Activated CD4-positive, alpha-beta T cell treated with anti-CD3 and anti-CD28 coated beads for 36 hours (primary cell): ENCODE data around the gene PRSS53. TPM values are rescaled to one million over a fixed set of nuclear protein-coding genes. Genes with fewer than 3 reads are reported as not detected.
"Not testable (repeated sequence)": the region's sequence is repeated elsewhere in the genome, so short reads cannot be mapped to it uniquely, and the experiment has no call there.

ENCODE experiments used
- ATAC-seq: fragments of 200-7000 bp; cut with Tn5 transposase; one replicate; pipeline ENCODE4 v1.10.0; 2021; ENCODE audit warnings: mild to moderate bottlenecking, moderate library complexity
- CTCF ChIA-PET: fragments of 350-600 bp; sonication (Branson Sonifier 250); formaldehyde crosslinking; loops from one replicate; lab custom pipeline; 2021; ENCODE audit warnings: antibody characterized with exemption; lab: Charles Lee
- POLR2A ChIA-PET: fragments of 350-600 bp; sonication (Branson Sonifier 250); formaldehyde crosslinking; loops from one replicate; lab custom pipeline; 2021; ENCODE audit warnings: antibody characterized with exemption, inconsistent platforms; lab: Charles Lee
- DNase-seq: peaks from one replicate; pipeline ENCODE4 v3.0.0-alpha.2; 2020
- H3K27ac Mint-ChIP-seq: one replicate; pipeline ENCODE4 v1.8.0; 2021; ENCODE audit warnings: mixed read lengths
- H3K27me3 Mint-ChIP-seq: one replicate; pipeline ENCODE4 v1.8.0; 2021; ENCODE audit warnings: mixed read lengths
- H3K36me3 Mint-ChIP-seq: one replicate; pipeline ENCODE4 v1.8.0; 2021; ENCODE audit warnings: low read depth, mixed read lengths
- H3K4me1 Mint-ChIP-seq: one replicate; pipeline ENCODE4 v1.8.0; 2021; ENCODE audit warnings: mixed read lengths
- H3K4me3 Mint-ChIP-seq: one replicate; pipeline ENCODE4 v1.8.0; 2021; ENCODE audit warnings: mild to moderate bottlenecking, moderate library complexity, mixed read lengths
- H3K9me3 Mint-ChIP-seq: one replicate; pipeline ENCODE4 v1.8.0; 2021; ENCODE audit warnings: low read depth, mixed read lengths
- intact Hi-C, 2 experiments: fragments of 100-400 bp; cut with DNase I in 1 of 2; cut with micrococcal nuclease in 1 of 2; formaldehyde crosslinking; loops; one replicate each; pipeline versions ENCODE4 v1.14.2 to v1.15.1; 2022 to 2024; cut with DNase I, micrococcal nuclease
- total RNA-seq, 2 experiments: library from RNA; stranded (reverse); gene quantifications; one replicate each; pipeline ENCODE4 v1.2.3, GENCODE V29; 2021

Gene PRSS53
- total RNA-seq, 2 experiments from 2014 or later = 4.0 to 9.2 TPM

GRCh38 chr16:31106509-31107464, 18.0 kb upstream of the PRSS53 start:
- intact Hi-C loops = loop anchor here (5.0 kb wide), 4 partner anchors 36 to 766 kb away; partner anchors contain the start of genes ZNF267 (in 1 of the 2) and ZNF843 (in 1 of the 2)

GRCh38 chr16:31105677-31106213, 17.0 kb upstream of the PRSS53 start:
- ChIA-PET POLR2A (no interaction called here), CTCF (no interaction called here)
- ATAC-seq (peak; percentile 40), DNase-seq (peak; percentile 90)
- Mint-ChIP-seq H3K9me3 (no peaks in the 10 kb centered on the region), H3K36me3 (peaks cover 12% of the 10 kb centered on the region), H3K4me1 (peaks cover 22% of the 10 kb centered on the region), H3K27ac (peak overlapping the region; percentile 80), H3K27me3 (no peaks in the 10 kb centered on the region), H3K4me3 (peak overlapping the region; percentile 50)
- intact Hi-C loops = loop anchor here (5.0 kb wide), 4 partner anchors 37 to 767 kb away; partner anchors contain the start of genes ZNF267 (in 1 of the 2) and ZNF843 (in 1 of the 2)

More at GRCh38 chr16:31106509-31107464, 18.0 kb upstream of the PRSS53 start:
- no peak for ATAC-seq
- POLR2A ChIA-PET = interaction anchor here (1.0 to 1.7 kb wide), 3 partner anchors 11 to 767 kb away, joined by 3 to 6 read pairs (median 5); partner anchors contain the start of genes FUS, KAT8 and ZNF267
- Mint-ChIP-seq H3K27me3 (no peaks in the 10 kb centered on the region), H3K4me1 (peaks cover 22% of the 10 kb centered on the region), H3K27ac (peak overlapping the region; percentile 96), H3K4me3 (peak overlapping the region; percentile 86), H3K36me3 (peaks cover 20% of the 10 kb centered on the region), H3K9me3 (no peaks in the 10 kb centered on the region)
- no peak for DNase-seq
- CTCF ChIA-PET = no interaction called here

- intact Hi-C loops, H3K27ac Mint-ChIP-seq, DNase-seq, H3K4me3 Mint-ChIP-seq, H3K36me3 Mint-ChIP-seq, H3K4me1 Mint-ChIP-seq, ATAC-seq, H3K27me3 Mint-ChIP-seq, H3K9me3 Mint-ChIP-seq: not testable (repeated sequence)
- CTCF ChIA-PET = interaction anchor here (0.6 to 1.2 kb wide), 5 partner anchors 9 to 137 kb away, joined by 3 to 4 read pairs (median 3); partner anchors contain the start of gene HSD3B7
- POLR2A ChIA-PET = interaction anchor here (0.6 kb wide), 1 partner anchor 12 kb away, joined by 3 read pairs; no protein-coding TSS in a partner anchor
Observed at GRCh38 chr16:31100876-31101641, 12.3 kb upstream of the PRSS53 start.

- ATAC-seq = no peak
- H3K36me3 Mint-ChIP-seq = no peaks in the 10 kb centered on the region
- POLR2A ChIA-PET = interaction anchor here (0.6 kb wide), 1 partner anchor 13 kb away, joined by 3 read pairs; no protein-coding TSS in a partner anchor
- H3K27me3 Mint-ChIP-seq = no peaks in the 10 kb centered on the region
- no peaks in the 10 kb centered on the region for H3K9me3 Mint-ChIP-seq
- DNase-seq = no peak
- CTCF ChIA-PET = interaction anchor here (0.6 to 1.2 kb wide), 3 partner anchors 8 to 136 kb away, joined by 3 to 4 read pairs (median 3); no protein-coding TSS in a partner anchor
- no peak overlapping the region for H3K27ac Mint-ChIP-seq
- H3K4me3 Mint-ChIP-seq = no peak overlapping the region
- intact Hi-C loops = loop anchor here in 1 of 2 experiments (10.0 kb wide), 1 partner anchor 115 kb away; the partner anchor contains the start of gene HSD3B7
- peaks cover 9% of the 10 kb centered on the region for H3K4me1 Mint-ChIP-seq
Observed at GRCh38 chr16:31099860-31100638, 11.3 kb upstream of the PRSS53 start.

- CTCF ChIA-PET = interaction anchor here (2.4 kb wide), 1 partner anchor 21 kb away, joined by 7 read pairs; the partner anchor contains the start of genes ZNF646 and ZNF668
- H3K9me3 Mint-ChIP-seq = no peaks in the 10 kb centered on the region
- intact Hi-C loops = loop anchor here (1.0 to 10.0 kb wide), 13 partner anchors 20 to 365 kb away; partner anchors contain the start of genes HSD3B7 (in 2 of the 2), KAT8 (in 2 of the 2), ZNF646 (in 2 of the 2) and ZNF668 (in 2 of the 2)
- H3K27ac Mint-ChIP-seq = peak within 1 kb of the TSS; percentile 89
- H3K4me1 Mint-ChIP-seq = peaks cover 25% of the 10 kb centered on the region
- H3K36me3 Mint-ChIP-seq = peaks cover 21% of the 10 kb centered on the region
- DNase-seq (peak; percentile 96), ATAC-seq (peak; percentile 92)
- H3K27me3 Mint-ChIP-seq = no peaks in the 10 kb centered on the region
- POLR2A ChIA-PET = interaction anchor here (0.9 kb wide), 1 partner anchor 23 kb away, joined by 7 read pairs; the partner anchor contains the start of gene KAT8
- H3K4me3 Mint-ChIP-seq = peak within 1 kb of the TSS; percentile 98
Observed at GRCh38 chr16:31094424-31095120, 5.8 kb upstream of the PRSS53 start, which contains the start of gene VKORC1. TSS of gene VKORC1 (minus strand) at chr16:31094797. CDS start at chr16:31094729, 68 bp downstream.

GRCh38 chr16:31094088-31094423, 5.3 kb upstream of the PRSS53 start:
- ChIA-PET POLR2A (no interaction called here), CTCF (interaction anchor here (2.4 kb wide), 1 partner anchor 20 kb away, joined by 7 read pairs; the partner anchor contains the start of genes ZNF646 and ZNF668)
- H3K4me3 Mint-ChIP-seq = peak overlapping the region; percentile 98
- H3K4me1 Mint-ChIP-seq = peaks cover 25% of the 10 kb centered on the region
- H3K27me3 Mint-ChIP-seq = no peaks in the 10 kb centered on the region
- peaks cover 21% of the 10 kb centered on the region for H3K36me3 Mint-ChIP-seq
- intact Hi-C loops = loop anchor here (1.0 to 10.0 kb wide), 11 partner anchors 20 to 365 kb away; partner anchors contain the start of genes KAT8 (in 2 of the 2), ZNF646 (in 2 of the 2), ZNF668 (in 2 of the 2) and ARMC5 (in 1 of the 2)
- ATAC-seq = no peak
- peak overlapping the region; percentile 89 for H3K27ac Mint-ChIP-seq
- no peak for DNase-seq
- no peaks in the 10 kb centered on the region for H3K9me3 Mint-ChIP-seq

GRCh38 chr16:31093132-31093703, 4.5 kb upstream of the PRSS53 start:
- no peaks in the 10 kb centered on the region for H3K9me3 Mint-ChIP-seq
- H3K27me3 Mint-ChIP-seq = no peaks in the 10 kb centered on the region
- CTCF ChIA-PET = interaction anchor here (0.5 to 1.9 kb wide), 3 partner anchors 49 to 94 kb away, joined by 4 to 10 read pairs (median 5); no protein-coding TSS in a partner anchor
- intact Hi-C loops = loop anchor here in 1 of 2 experiments (10.0 kb wide), 1 partner anchor 108 kb away; the partner anchor contains the start of gene HSD3B7
- peaks cover 21% of the 10 kb centered on the region for H3K36me3 Mint-ChIP-seq
- H3K4me3 Mint-ChIP-seq = peak overlapping the region; percentile 98
- H3K27ac Mint-ChIP-seq = peak overlapping the region; percentile 31
- DNase-seq (peak; percentile 44), ATAC-seq (no peak)
- POLR2A ChIA-PET = interaction anchor here (0.6 to 0.9 kb wide), 2 partner anchors 19 to 87 kb away, joined by 3 to 4 read pairs; partner anchors contain the start of genes ZNF646 and ZNF668
- H3K4me1 Mint-ChIP-seq = peaks cover 25% of the 10 kb centered on the region

- Mint-ChIP-seq H3K4me3 (no peak overlapping the region), H3K27me3 (no peaks in the 10 kb centered on the region), H3K4me1 (peaks cover 25% of the 10 kb centered on the region), H3K36me3 (peaks cover 21% of the 10 kb centered on the region), H3K9me3 (no peaks in the 10 kb centered on the region), H3K27ac (no peak overlapping the region)
- CTCF ChIA-PET = interaction anchor here (0.6 to 1.9 kb wide), 4 partner anchors 8 to 295 kb away, joined by 3 to 10 read pairs (median 4); no protein-coding TSS in a partner anchor
- ATAC-seq (no peak), DNase-seq (no peak)
- intact Hi-C loops = loop anchor here in 1 of 2 experiments (10.0 kb wide), 1 partner anchor 108 kb away; the partner anchor contains the start of gene HSD3B7
- POLR2A ChIA-PET = interaction anchor here (0.6 to 0.9 kb wide), 2 partner anchors 18 to 42 kb away, joined by 3 to 4 read pairs; partner anchors contain the start of genes ZNF646 and ZNF668
Observed at GRCh38 chr16:31092330-31092729, 3.6 kb upstream of the PRSS53 start.

- intact Hi-C loops = loop anchor here in 1 of 2 experiments (10.0 kb wide), 1 partner anchor 106 kb away; the partner anchor contains the start of gene HSD3B7
- Mint-ChIP-seq H3K27me3 (no peaks in the 10 kb centered on the region), H3K9me3 (no peaks in the 10 kb centered on the region), H3K4me3 (no peak overlapping the region), H3K27ac (no peak overlapping the region), H3K4me1 (peaks cover 20% of the 10 kb centered on the region), H3K36me3 (peaks cover 21% of the 10 kb centered on the region)
- DNase-seq (no peak), ATAC-seq (no peak)
- ChIA-PET CTCF (no interaction called here), POLR2A (no interaction called here)
Observed at GRCh38 chr16:31090540-31090939, 1.8 kb upstream of the PRSS53 start.
